ENCODE results near the gene OTOS. TPM values are rescaled to one million over a fixed set of nuclear protein-coding genes. Genes with fewer than 3 reads are reported as not detected.

OTOS gene
- polyA plus RNA-seq, 1 experiment = not detected

GRCh38 chr2:240172071-240172895 lies 31.8 kb upstream of the OTOS start:
- DNase-seq (ENCODE audit: low read depth, low spot score) = no peak
- no peaks in the 10 kb centered on the region; the same call in 1 of the 2 replicates for H3K9me3 ChIP-seq (ENCODE audit: control insufficient read depth, insufficient read depth, low read length)
- CTCF ChIA-PET = interaction anchor here (0.7 kb wide), 1 partner anchor 22 kb away, joined by 4 read pairs; no protein-coding TSS in a partner anchor
- no peak for TF ChIP-seq CTCF (IDR thresholded peaks at IDR 0.05; ENCODE audit: low read depth, low read length)
- H3K27ac ChIP-seq (ENCODE audit: low read depth, low read length) = no peak overlapping the region
- H3K27me3 ChIP-seq (ENCODE audit: control insufficient read depth, insufficient read depth, low read length) = peaks cover 35% of the 10 kb centered on the region
- POLR2A ChIA-PET = no interaction called here
- no peak overlapping the region for H3K4me3 ChIP-seq (ENCODE audit: low read depth, low read length)

DNA sequence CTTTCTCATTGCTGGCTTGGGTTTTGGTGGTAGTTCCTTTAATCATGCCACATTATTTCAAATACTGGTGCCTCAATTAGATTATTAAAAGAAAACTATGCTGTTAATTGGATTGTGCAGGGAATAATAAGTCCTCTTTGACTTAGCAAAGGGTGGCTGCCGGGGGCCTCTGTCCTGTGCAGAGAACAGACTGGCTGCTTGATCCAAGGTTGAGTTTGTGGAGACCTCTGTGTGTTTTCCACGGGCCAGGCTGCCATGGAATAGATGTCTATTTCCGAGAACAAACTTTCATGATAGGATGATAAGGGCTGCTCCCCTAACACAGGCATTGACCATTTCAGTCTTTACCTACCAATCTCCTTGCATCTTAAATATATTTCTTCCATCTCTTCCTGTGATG lies 30.4 kb upstream of the OTOS start:
- no peak overlapping the region for H3K27ac ChIP-seq (ENCODE audit: low read depth, low read length)
- ChIA-PET CTCF (interaction anchor here (0.7 kb wide), 1 partner anchor 62 kb away, joined by 3 read pairs; no protein-coding TSS in a partner anchor), POLR2A (no interaction called here)
- H3K27me3 ChIP-seq (ENCODE audit: control insufficient read depth, insufficient read depth, low read length) = peaks cover 28% of the 10 kb centered on the region
- no peaks in the 10 kb centered on the region; the same call in 1 of the 2 replicates for H3K9me3 ChIP-seq (ENCODE audit: control insufficient read depth, insufficient read depth, low read length)
- TF ChIP-seq CTCF (IDR thresholded peaks at IDR 0.05; ENCODE audit: low read depth, low read length) = no peak
- H3K4me3 ChIP-seq (ENCODE audit: low read depth, low read length) = no peak overlapping the region
- DNase-seq (ENCODE audit: low read depth, low spot score) = no peak

GRCh38 chr2:240170354-240170735 lies 29.9 kb upstream of the OTOS start:
- TF ChIP-seq CTCF (IDR thresholded peaks at IDR 0.05; ENCODE audit: low read depth, low read length) = no peak

DNA sequence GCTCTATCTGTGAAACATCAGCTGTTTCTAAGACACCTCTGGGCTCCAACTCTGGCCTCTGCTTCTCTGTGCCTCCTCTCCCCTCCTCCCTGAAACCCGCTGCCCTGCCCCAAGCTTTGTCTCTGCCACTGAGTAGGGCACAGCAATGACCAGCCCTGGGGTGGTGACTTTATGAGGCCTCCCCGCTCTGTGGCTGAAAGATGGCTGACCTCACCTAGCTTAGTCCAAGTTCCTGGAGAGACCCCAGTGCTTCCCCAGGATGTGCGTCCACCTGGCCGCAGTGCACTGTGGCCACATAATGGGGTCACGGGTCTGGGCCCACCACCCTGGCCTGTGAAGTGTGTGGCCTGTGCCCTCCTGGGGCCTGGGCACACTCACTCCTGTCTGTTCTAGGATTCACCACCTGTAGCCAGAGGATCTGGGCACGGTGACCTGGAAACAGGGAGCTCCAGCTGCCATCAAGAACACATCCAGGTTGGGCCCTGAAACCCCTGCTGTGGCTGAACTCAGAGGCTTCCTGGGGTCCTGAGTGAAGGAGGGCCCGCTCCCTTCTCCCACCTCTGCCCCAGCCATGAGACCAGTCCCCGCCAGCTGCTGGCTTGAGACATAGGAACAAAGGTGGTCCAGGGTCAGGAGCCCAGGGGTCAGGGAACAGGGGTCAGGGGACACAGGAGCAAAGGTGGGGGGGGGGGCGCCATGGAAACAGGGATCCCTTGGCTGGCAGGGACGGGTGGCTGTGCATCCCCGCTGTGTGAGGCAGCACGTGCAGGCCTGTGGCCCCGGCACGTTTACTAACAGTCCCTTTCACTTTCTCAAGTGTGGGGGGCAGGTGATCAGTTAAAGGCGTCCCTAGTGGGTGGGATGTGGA lies 29.3 kb upstream of the OTOS start:
- TF ChIP-seq CTCF (IDR thresholded peaks at IDR 0.05; ENCODE audit: low read depth, low read length) = no peak
- DNase-seq (ENCODE audit: low read depth, low spot score) = no peak
- H3K9me3 ChIP-seq (ENCODE audit: control insufficient read depth, insufficient read depth, low read length) = no peaks in the 10 kb centered on the region; the same call in 1 of the 2 replicates
- POLR2A ChIA-PET = no interaction called here
- H3K27me3 ChIP-seq (ENCODE audit: control insufficient read depth, insufficient read depth, low read length) = peaks cover 23% of the 10 kb centered on the region
- no peak overlapping the region for H3K4me3 ChIP-seq (ENCODE audit: low read depth, low read length)
- CTCF ChIA-PET = interaction anchor here (0.7 to 1.0 kb wide), 2 partner anchors 26 to 63 kb away, joined by 3 read pairs; no protein-coding TSS in a partner anchor
- no peak overlapping the region for H3K27ac ChIP-seq (ENCODE audit: low read depth, low read length)

More at GRCh38 chr2:240170354-240170735, 29.9 kb upstream of the OTOS start:
- peaks cover 24% of the 10 kb centered on the region for H3K27me3 ChIP-seq (ENCODE audit: control insufficient read depth, insufficient read depth, low read length)
- H3K9me3 ChIP-seq (ENCODE audit: control insufficient read depth, insufficient read depth, low read length) = no peaks in the 10 kb centered on the region; the same call in 1 of the 2 replicates
- H3K27ac ChIP-seq (ENCODE audit: low read depth, low read length) = no peak overlapping the region
- CTCF ChIA-PET = interaction anchor here (0.7 kb wide), 1 partner anchor 63 kb away, joined by 3 read pairs; no protein-coding TSS in a partner anchor
- POLR2A ChIA-PET = no interaction called here
- H3K4me3 ChIP-seq (ENCODE audit: low read depth, low read length) = no peak overlapping the region
- no peak for DNase-seq (ENCODE audit: low read depth, low spot score)

Data from AG04450 (cell line).